Activated CD4-positive, alpha-beta memory T cell treated with anti-CD3 and anti-CD28 coated beads for 36 hours (primary cell): ENCODE measurements around the gene MRGPRG. TPM values are rescaled to one million over a fixed set of nuclear protein-coding genes. Genes with fewer than 3 reads are reported as not detected.
A peak's percentile ranks its signal among the peaks of the same experiment; 100 is the strongest.

Experiments
- CTCF ChIA-PET: fragments of 350-600 bp; sonication (Branson Sonifier 250); formaldehyde crosslinking; loops from one replicate; lab custom pipeline; 2021; ENCODE audit warnings: antibody characterized with exemption, inconsistent platforms; lab: Charles Lee
- POLR2A ChIA-PET: fragments of 350-600 bp; sonication (Branson Sonifier 250); formaldehyde crosslinking; loops from one replicate; lab custom pipeline; 2021; ENCODE audit warnings: antibody characterized with exemption; lab: Charles Lee
- DNase-seq: peaks from one replicate; pipeline ENCODE4 v3.0.0-alpha.2; 2020
- H3K27ac Mint-ChIP-seq: one replicate; pipeline ENCODE4 v1.8.0; 2021; ENCODE audit warnings: mixed read lengths
- H3K27me3 Mint-ChIP-seq: one replicate; pipeline ENCODE4 v1.8.0; 2021; ENCODE audit warnings: mixed read lengths
- H3K36me3 Mint-ChIP-seq: one replicate; pipeline ENCODE4 v1.8.0; 2021; ENCODE audit warnings: mixed read lengths
- H3K4me1 Mint-ChIP-seq: one replicate; pipeline ENCODE4 v1.8.0; 2021; ENCODE audit warnings: low read depth, mixed read lengths
- H3K4me3 Mint-ChIP-seq: one replicate; pipeline ENCODE4 v1.8.0; 2021; ENCODE audit warnings: mild to moderate bottlenecking, mixed read lengths
- H3K9me3 Mint-ChIP-seq: one replicate; pipeline ENCODE4 v1.8.0; 2021; ENCODE audit warnings: mixed read lengths
- intact Hi-C: fragments of 100-400 bp; cut with micrococcal nuclease; formaldehyde crosslinking; loops from one replicate; pipeline ENCODE4 v1.15.1; 2023
- total RNA-seq, 2 experiments: library from RNA; stranded (reverse); gene quantifications; one replicate each; pipeline ENCODE4 v1.2.3, GENCODE V29; 2021

Gene MRGPRG
- total RNA-seq, 2 experiments from 2014 or later = not detected

DNA sequence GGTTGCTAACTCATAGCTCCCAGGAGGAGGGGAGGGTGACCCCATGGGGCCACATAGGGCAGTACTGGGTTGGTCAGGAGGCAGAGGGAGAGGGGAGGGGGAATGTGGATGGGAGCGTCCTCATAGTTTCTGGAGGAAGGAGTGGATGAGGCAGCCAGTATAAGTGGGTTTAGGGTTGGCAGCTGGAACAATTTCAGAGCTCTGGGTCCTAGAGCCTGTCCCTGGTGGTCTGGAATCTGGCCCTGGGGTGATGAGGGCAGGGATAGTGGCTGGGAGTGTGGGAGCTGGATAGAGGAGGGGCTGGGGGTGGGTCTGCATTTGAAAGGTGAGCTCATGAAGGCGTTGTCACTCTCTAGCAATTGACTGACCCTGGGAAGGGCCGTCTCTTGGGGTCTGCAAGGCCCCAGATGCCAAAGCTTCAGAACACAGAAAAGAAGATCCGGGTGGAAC is 5.3 kb upstream of the MRGPRG start:
- DNase-seq = no peak
- ChIA-PET CTCF (interaction anchor here (0.7 kb wide), 1 partner anchor 11 kb away, joined by 3 read pairs; no protein-coding TSS in a partner anchor), POLR2A (interaction anchor here (0.6 kb wide), 1 partner anchor 16 kb away, joined by 3 read pairs; no protein-coding TSS in a partner anchor)
- Mint-ChIP-seq H3K27ac (no peak overlapping the region), H3K9me3 (no peaks in the 10 kb centered on the region), H3K27me3 (peaks cover 9% of the 10 kb centered on the region), H3K4me1 (peaks cover 3% of the 10 kb centered on the region), H3K36me3 (no peaks in the 10 kb centered on the region), H3K4me3 (no peak overlapping the region)
- intact Hi-C loops = no loop called here

- ChIA-PET CTCF (interaction anchor here (1.2 kb wide), 1 partner anchor 185 kb away, joined by 3 read pairs; no protein-coding TSS in a partner anchor), POLR2A (interaction anchor here (0.6 kb wide), 1 partner anchor 15 kb away, joined by 3 read pairs; no protein-coding TSS in a partner anchor)
- peaks cover 3% of the 10 kb centered on the region for H3K4me1 Mint-ChIP-seq
- peaks cover 9% of the 10 kb centered on the region for H3K27me3 Mint-ChIP-seq
- H3K27ac Mint-ChIP-seq = no peak overlapping the region
- intact Hi-C loops = no loop called here
- H3K9me3 Mint-ChIP-seq = no peaks in the 10 kb centered on the region
- no peak overlapping the region for H3K4me3 Mint-ChIP-seq
- no peak for DNase-seq
- H3K36me3 Mint-ChIP-seq = no peaks in the 10 kb centered on the region
These were observed 4.6 kb upstream of the MRGPRG start for GRCh38 chr11:3222941-3223915.

GRCh38 chr11:3222003-3222855 is 3.6 kb upstream of the MRGPRG start:
- Mint-ChIP-seq H3K4me3 (no peak overlapping the region), H3K4me1 (peaks cover 3% of the 10 kb centered on the region), H3K36me3 (no peaks in the 10 kb centered on the region), H3K27me3 (peaks cover 8% of the 10 kb centered on the region), H3K9me3 (no peaks in the 10 kb centered on the region), H3K27ac (no peak overlapping the region)
- intact Hi-C loops = no loop called here
- CTCF ChIA-PET = interaction anchor here (0.9 to 1.2 kb wide), 2 partner anchors 186 to 187 kb away, joined by 3 read pairs; no protein-coding TSS in a partner anchor
- no peak for DNase-seq
- POLR2A ChIA-PET = no interaction called here

GRCh38 chr11:3221408-3222002 is 2.9 kb upstream of the MRGPRG start:
- intact Hi-C loops = no loop called here
- H3K27ac Mint-ChIP-seq = no peak overlapping the region
- no peaks in the 10 kb centered on the region for H3K36me3 Mint-ChIP-seq
- CTCF ChIA-PET = interaction anchor here (0.9 to 1.1 kb wide), 2 partner anchors 15 to 187 kb away, joined by 3 read pairs; no protein-coding TSS in a partner anchor
- no peaks in the 10 kb centered on the region for H3K9me3 Mint-ChIP-seq
- POLR2A ChIA-PET = no interaction called here
- no peak for DNase-seq
- H3K27me3 Mint-ChIP-seq = peaks cover 13% of the 10 kb centered on the region
- peaks cover 7% of the 10 kb centered on the region for H3K4me1 Mint-ChIP-seq
- no peak overlapping the region for H3K4me3 Mint-ChIP-seq

DNA sequence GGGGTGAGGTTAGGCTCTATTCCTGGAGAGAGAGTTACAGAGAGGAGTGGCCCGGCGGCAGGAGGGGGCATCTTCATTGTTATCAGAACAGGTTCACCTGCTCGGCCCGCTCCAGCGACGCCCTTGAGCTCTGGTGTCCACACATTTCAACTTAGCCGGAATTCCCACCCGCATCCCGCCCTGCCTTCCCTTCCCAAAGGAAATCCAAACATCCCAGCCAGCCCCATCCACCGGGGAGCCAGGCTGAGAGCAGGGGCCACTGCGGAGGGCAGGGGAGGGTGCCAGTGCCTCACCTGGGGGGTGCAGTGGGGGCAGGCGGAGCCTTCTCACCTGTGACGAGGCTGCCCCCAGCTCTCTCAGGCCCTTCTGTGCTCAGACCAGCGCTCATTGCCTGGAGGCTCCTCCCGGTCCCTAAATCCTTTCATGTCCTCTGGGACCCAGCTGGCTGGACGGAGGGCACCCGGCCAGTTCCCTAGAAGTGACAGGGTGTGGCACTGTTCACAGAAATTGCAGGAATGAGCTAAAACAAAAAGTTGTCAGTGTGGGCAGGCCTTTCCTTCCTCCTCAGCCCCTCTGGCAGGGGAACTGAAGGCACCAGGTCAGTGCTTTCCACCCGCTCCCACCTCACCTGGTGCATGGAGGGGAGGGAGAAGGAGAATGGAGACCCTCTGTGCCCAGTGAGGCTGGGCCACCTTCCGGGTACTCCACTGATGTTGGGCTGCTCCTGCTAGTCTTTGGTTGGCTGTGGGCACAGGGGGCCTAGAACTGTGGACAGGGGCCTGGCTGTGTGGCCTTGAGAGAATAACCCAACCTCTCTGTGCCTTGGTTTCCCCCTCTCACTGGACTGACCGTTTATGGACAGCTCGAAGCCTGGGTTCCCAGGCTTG is 2.2 kb upstream of the MRGPRG start:
- intact Hi-C loops = no loop called here
- POLR2A ChIA-PET = no interaction called here

DNA sequence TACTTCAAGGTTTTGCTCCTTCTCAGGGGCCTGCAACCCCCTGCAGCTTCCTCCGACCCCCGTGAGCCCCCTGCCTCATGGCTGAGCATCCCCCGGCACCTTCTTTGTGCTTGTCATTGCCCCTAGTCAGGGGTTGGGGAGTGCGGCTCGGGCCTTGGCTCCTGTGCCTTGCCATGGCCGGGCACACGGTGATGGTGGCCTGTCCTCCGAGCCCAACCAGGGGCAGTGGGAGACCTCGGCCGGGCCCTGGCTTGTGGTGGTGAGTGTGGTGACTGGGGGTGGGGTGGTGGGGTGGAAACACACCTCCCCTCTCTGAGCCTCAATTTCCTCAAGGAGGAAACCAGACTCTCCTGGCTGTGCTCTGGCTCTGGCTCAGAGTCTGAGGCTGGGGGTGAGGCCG is 1.5 kb upstream of the MRGPRG start:
- POLR2A ChIA-PET = no interaction called here
- H3K4me3 Mint-ChIP-seq = no peak overlapping the region
- peaks cover 7% of the 10 kb centered on the region for H3K4me1 Mint-ChIP-seq
- no peaks in the 10 kb centered on the region for H3K36me3 Mint-ChIP-seq
- H3K9me3 Mint-ChIP-seq = no peaks in the 10 kb centered on the region
- intact Hi-C loops = no loop called here
- CTCF ChIA-PET = no interaction called here
- no peak overlapping the region for H3K27ac Mint-ChIP-seq
- H3K27me3 Mint-ChIP-seq = peaks cover 21% of the 10 kb centered on the region
- no peak for DNase-seq

More for the DNA sequence above, 2.2 kb upstream of the MRGPRG start:
- peaks cover 17% of the 10 kb centered on the region for H3K27me3 Mint-ChIP-seq
- CTCF ChIA-PET = interaction anchor here (0.9 to 1.1 kb wide), 2 partner anchors 15 to 188 kb away, joined by 3 read pairs; no protein-coding TSS in a partner anchor
- H3K4me1 Mint-ChIP-seq = peaks cover 7% of the 10 kb centered on the region
- no peak for DNase-seq
- no peak overlapping the region for H3K27ac Mint-ChIP-seq
- no peaks in the 10 kb centered on the region for H3K9me3 Mint-ChIP-seq
- no peaks in the 10 kb centered on the region for H3K36me3 Mint-ChIP-seq
- H3K4me3 Mint-ChIP-seq = no peak overlapping the region

DNA sequence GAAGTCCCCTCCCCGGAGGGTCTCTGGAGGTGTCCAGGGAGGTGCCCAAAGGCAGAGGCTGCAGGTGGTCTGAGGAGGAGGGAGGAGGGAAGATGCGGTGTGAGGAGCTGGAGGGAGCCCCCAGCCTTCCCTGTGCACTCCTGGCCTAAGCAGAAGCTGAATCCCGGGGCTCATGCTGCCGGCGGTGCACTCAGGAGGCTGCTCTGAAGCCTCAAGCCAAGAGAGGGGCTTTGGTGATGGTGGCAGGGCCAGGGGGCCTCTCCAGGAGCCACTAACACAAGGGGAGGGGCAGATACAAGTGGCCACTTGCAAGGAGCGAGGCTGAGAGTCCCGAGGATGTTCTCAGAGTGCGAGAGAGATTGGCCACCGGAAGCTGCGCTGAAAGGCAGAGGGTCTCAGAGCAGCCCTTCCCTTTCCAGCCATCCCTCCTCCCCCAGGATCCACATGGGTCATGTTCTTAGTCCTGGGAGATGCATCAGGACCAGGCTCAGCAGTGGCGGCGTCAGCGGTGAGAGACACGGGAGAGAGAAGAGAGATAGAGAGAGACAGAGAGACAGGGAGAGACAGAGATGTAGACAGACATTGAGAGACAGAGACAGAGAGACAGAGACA is 774 bp upstream of the MRGPRG start:
- Mint-ChIP-seq H3K4me3 (no peak overlapping the region), H3K9me3 (no peaks in the 10 kb centered on the region), H3K36me3 (no peaks in the 10 kb centered on the region), H3K4me1 (peaks cover 7% of the 10 kb centered on the region), H3K27ac (no peak overlapping the region), H3K27me3 (peaks cover 20% of the 10 kb centered on the region)
- ChIA-PET POLR2A (no interaction called here), CTCF (no interaction called here)
- DNase-seq = no peak
- intact Hi-C loops = no loop called here

DNA sequence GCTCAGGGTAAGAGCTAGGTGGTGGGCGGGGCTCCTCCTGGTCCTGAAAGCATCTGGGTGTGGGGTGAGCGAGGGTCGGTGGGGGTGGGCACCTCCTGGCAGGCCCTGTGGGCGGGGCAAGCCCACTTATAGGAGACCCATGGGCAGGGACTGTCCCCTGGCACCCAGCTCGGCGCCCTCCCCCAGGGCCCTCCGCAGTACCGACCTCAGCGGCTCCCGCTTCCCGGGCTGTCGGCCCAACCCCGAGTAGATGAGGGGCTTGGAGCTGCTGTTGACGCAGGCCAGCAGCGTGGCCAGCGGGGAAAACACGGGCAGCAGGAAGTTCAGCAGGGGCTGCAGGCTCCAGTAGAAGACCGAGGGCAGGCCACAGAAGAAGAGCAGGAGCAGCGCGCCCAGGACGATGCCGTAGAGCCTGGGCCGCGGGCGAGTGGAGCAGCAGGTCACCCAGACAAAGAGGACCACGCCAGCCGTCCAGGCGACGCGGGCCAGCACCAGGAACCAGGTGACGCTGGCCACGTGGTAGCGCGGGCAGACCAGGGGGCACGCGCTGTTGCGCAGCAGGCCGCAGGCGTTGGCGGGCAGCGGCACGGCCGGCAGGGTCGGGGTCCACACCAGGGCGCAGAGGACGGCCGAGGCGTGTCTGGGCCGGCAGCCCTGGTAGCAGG is 663 bp downstream of the MRGPRG start:
- Mint-ChIP-seq H3K4me3 (no peak overlapping the region), H3K4me1 (peaks cover 7% of the 10 kb centered on the region), H3K27ac (no peak overlapping the region), H3K36me3 (no peaks in the 10 kb centered on the region), H3K9me3 (no peaks in the 10 kb centered on the region), H3K27me3 (peaks cover 23% of the 10 kb centered on the region)
- DNase-seq = no peak
- ChIA-PET CTCF (interaction anchor here (4.3 kb wide), 1 partner anchor 108 kb away, joined by 19 read pairs; no protein-coding TSS in a partner anchor), POLR2A (no interaction called here)
- intact Hi-C loops = loop anchor here (1.0 kb wide), 1 partner anchor 108 kb away; no protein-coding TSS in a partner anchor

- ChIA-PET POLR2A (no interaction called here), CTCF (interaction anchor here (1.3 to 4.3 kb wide), 2 partner anchors 106 to 124 kb away, joined by 3 to 19 read pairs; no protein-coding TSS in a partner anchor)
- Mint-ChIP-seq H3K36me3 (no peaks in the 10 kb centered on the region), H3K27ac (no peak overlapping the region), H3K9me3 (peaks cover 5% of the 10 kb centered on the region), H3K4me3 (no peak overlapping the region), H3K4me1 (peaks cover 4% of the 10 kb centered on the region), H3K27me3 (peaks cover 27% of the 10 kb centered on the region)
- intact Hi-C loops = no loop called here
- peak; percentile 1 for DNase-seq
These were observed 2.5 kb downstream of the MRGPRG start for GRCh38 chr11:3216027-3216525.
